HG02981 (cell line): ENCODE data around the gene FCHO1.

ENCODE experiments used
- ATAC-seq: cut with Tn5 transposase; IDR thresholded peaks from one replicate; pipeline ENCODE4 v1.9.1; 2021; ENCODE audit warnings: mild to moderate bottlenecking, moderate library complexity; ENCODE audit not compliant: unreplicated experiment

Gene FCHO1

DNA sequence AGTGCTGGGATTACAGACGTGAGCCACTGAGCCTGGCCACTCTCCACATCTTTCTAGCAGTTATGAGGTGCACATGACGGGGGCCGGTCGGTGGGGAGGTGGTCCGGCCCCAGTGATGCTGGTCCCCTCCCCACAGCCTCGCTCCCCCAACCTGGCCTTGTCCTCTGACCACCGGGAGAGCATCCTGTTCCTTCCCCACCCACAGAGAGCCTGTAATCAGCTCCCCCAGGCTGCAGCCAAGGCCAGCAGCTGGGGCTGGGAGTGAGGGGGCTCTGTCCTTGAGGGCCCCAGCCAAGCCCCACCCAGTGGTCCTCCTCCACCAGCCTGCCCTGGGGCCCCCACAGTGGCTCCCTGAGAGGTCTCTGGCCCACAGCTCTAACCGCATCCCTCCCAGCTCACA lies 73.1 kb downstream of the FCHO1 start:
- ATAC-seq, result no peak

DNA sequence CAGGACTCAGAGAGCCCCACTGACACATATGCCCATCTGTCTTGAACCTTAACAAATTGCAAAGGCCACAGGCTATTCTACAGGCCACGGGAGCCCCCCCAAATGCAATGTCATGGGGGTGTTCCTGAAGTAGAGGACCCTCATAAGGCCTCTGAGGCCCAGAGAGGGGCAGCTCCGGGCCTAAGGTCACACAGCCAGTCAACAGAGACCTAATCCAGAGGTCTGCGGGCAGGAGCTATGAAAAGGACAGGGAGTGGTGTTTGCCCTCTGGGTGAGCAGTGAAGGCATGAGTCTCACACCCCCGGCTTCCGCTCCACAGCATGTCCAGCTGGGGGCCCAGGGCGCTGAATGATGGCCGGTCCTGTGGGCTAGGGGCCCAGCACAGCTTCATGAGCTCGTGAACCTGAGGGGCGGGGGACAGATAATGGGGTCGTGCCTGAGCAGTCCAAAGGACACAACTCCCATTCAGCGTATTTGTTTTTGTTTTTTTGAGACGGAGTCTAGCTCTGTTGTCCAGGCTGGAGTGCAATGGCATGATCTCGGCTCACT lies 75.3 kb downstream of the FCHO1 start:
- no peak for ATAC-seq

DNA sequence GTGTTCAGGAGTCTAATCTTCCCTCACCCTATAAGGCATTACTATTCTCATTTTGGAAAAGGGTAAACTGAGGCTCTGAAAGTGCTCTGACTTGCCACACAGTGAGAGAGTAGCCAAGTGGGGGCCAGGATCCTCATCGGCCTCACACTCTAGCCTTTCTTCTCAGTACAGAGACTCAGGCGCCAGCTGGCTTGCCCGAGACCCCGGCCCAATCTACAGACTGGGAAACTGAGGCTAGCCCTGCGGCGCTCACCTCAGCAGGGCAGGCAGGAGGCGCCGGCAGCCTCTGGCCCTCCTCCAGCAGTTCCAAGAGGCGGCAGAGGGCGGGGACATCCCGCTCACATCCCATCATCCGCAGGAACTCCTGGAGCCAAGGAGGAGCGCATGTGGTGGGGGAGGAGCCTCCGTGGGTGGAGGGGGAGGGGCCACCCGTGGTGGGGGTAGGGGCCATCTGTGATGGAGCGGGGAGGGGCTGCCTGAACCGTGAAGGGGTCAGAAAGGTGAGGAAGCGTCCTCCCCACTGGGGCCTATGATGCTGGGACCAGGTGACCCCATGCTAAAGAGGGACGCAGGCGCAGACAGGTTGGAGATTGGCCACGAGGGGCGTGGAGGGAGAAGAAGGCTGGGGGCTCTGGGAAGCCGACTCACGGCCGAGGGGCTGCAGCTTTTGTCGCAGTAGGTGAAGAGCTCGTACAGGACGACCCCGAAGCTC lies 78.7 kb downstream of the FCHO1 start:
- no peak for ATAC-seq

- ATAC-seq, result no peak
Observed at GRCh38 chr19:17830567-17831418, 79.5 kb downstream of the FCHO1 start.

GRCh38 chr19:17831419-17831888 lies 80.2 kb downstream of the FCHO1 start:
- ATAC-seq, result no peak

DNA sequence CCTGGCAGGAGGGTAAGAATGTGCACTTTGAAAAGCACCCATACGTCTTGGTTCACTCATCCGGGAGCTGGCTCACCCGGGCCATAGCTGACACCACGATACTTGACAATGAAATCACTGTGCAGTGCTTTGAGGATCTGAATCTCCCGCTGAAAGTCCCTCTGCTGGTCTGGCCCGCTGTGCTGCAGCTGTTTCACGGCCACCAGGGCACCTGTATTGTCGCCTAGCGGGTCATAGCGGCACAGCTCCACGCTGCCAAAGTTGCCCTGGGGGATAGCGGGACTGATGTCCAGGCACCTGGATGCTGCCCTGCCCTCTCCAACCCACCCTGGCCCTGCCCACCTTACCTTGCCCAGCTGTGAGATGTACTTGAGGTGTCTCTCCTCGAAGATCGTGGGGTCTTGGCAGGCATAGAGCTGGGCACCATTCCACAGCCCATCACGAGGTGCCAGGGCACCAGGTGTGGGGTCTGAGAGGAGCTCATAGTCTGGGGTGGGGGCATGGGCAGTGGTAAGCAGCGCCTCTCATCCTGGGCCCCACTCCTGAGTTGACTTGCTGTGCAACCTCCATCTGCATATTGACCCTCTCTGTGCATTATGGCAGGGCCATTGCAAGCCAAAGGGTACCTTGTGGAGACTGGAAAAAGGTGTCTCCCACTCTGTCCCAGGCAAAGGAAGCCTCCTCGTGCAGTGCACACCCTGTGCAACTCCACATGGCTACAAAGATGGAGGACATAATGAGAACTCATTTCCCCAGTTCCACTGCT lies 81.3 kb downstream of the FCHO1 start:
- ATAC-seq, result no peak

DNA sequence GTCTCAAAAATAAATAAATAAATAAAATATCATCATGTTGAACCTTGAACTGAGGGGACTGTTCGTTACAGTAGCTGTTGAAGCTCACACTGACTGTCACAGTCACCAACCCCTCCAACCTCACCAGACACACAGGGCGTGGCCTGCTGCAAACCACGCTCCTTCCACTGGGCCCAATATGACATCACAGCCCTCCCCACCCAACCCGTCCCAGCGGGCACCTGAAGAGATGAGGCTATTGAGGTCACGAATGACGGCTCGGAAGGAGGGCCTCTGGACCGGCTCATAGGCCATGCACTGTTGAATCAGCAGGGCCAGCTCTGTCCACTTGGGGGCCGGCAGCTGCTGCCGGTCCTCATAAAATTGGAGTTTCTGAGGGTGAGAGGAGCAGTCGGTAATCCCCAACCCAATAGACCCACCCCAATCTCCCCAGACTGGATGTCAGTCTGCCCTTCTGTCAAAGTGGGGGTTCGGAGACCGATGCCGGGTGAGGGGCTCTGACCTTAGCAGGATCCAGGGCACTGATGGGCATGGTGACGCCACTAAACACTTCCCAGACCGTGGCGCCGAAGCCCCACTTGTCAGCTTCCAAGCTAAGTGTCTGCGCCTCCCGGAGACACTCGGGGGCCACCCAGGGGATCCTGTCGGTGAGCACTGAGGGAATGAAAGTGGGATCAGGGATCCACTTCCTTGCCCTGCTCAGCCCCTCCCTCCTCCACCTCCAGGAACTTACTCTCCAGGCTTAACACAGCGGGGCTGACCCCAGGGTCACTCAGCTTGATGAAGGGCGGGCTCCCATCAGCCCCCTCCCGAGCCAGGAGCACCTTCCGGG lies 83.3 kb downstream of the FCHO1 start:
- no peak for ATAC-seq

DNA sequence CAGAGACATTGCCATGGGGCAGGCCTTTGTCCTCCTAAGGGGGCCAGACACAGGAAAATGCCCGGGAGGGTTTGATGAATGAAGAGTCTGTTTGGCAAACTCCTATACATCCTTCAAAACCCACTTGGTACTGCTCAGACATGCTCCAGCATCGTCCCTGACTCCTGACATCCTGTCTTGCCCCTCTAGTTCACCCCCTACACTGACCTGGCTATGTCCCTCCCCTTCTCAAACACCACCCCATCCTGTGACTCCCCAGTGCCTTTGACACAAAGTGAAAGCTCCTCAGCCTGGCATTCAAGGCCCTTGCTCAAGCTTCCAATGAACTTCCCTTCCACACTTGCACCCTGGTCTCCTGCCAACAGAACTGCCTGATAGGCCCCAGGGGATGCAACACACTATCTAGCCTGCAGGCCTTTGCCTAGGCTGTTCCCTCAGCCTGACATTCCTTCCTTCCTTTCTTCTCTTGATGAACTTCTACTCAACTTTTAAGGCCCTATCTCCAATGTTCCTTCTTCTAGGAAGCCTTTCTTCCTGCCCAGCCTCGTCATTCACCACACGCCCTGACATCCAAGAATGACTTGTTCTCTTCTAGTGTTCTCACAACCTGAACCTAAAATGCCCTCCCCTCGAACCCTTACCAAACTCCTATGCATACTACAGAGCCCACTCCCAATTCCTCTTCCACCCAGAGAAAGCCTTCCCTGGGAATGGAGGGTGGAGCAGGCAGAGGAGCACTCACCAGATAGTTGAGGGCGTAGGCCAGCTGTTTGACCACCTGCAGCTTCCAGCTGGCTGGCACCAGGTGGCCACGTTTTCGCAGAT lies 84.1 kb downstream of the FCHO1 start:
- ATAC-seq, result no peak

GRCh38 chr19:17836530-17836929 lies 85.3 kb downstream of the FCHO1 start:
- no peak for ATAC-seq

DNA sequence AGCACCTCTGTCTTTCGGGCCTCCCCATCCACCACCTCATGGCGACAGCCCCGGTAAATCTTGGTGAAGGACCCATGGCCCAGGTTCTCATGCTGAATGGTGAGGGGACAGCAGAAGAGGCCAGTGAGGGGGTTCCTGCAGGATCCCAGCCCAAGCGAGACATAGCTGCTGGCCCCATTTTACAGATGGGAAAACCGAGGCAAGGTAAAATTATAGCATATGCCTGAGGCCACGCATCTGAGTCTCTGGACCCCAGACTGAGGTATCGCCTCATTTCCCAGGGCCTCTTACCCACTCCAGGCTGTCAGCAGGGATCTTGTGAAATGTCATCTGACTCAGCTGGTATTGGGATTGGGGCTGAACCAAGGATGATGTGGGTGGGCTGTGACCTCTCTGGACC lies 86.7 kb downstream of the FCHO1 start:
- ATAC-seq, result no peak
